ENCODE results near the gene PDSS1.
"Not testable (repeated sequence)": the region's sequence is repeated elsewhere in the genome, so short reads cannot be mapped to it uniquely, and the experiment has no call there.

Gene PDSS1

GRCh38 chr10:26743091-26743490 is 45.6 kb downstream of the PDSS1 start:
- DNase-seq: no peak

GRCh38 chr10:26743841-26744240 is 46.3 kb downstream of the PDSS1 start:
- DNase-seq: no peak

- DNase-seq: no peak
Observed at GRCh38 chr10:26746061-26746460, 48.6 kb downstream of the PDSS1 start.

- no peak for DNase-seq
Observed at GRCh38 chr10:26755443-26755903, 58.0 kb downstream of the PDSS1 start.

GRCh38 chr10:26759008-26759407 is 61.5 kb downstream of the PDSS1 start:
- DNase-seq: no peak

GRCh38 chr10:26765549-26765948 is 68.0 kb downstream of the PDSS1 start:
- no peak for DNase-seq

- no peak for DNase-seq
Observed at GRCh38 chr10:26770069-26770468, 72.6 kb downstream of the PDSS1 start.

GRCh38 chr10:26773633-26774032 is 76.1 kb downstream of the PDSS1 start:
- no peak for DNase-seq

- no peak for DNase-seq
Observed at GRCh38 chr10:26776258-26776657, 78.8 kb downstream of the PDSS1 start.

- no peak for DNase-seq
Observed at GRCh38 chr10:26777686-26778085, 80.2 kb downstream of the PDSS1 start.

- no peak for DNase-seq
Observed at GRCh38 chr10:26779176-26779860, 81.8 kb downstream of the PDSS1 start.

GRCh38 chr10:26780106-26780792 is 82.7 kb downstream of the PDSS1 start:
- no peak for DNase-seq

GRCh38 chr10:26780793-26781601 is 83.5 kb downstream of the PDSS1 start:
- no peak for DNase-seq

GRCh38 chr10:26781797-26782196 is 84.3 kb downstream of the PDSS1 start:
- DNase-seq: no peak

- no peak for DNase-seq
Observed at GRCh38 chr10:26787362-26787761, 89.9 kb downstream of the PDSS1 start.

GRCh38 chr10:26789779-26790178 is 92.3 kb downstream of the PDSS1 start:
- DNase-seq: not testable (repeated sequence)

- DNase-seq: no peak
Observed at GRCh38 chr10:26790221-26790995, 92.9 kb downstream of the PDSS1 start.

- no peak for DNase-seq
Observed at GRCh38 chr10:26792758-26793495, 95.4 kb downstream of the PDSS1 start.

Measured in stimulated activated CD4-positive, alpha-beta T cell treated with anti-CD3 and anti-CD28 coated beads, Interleukin-4, amount 100 ng/mL, for 1 hour (primary cell).